Measurements from ENCODE around the gene TRAK2. TPM values are rescaled to one million over a fixed set of nuclear protein-coding genes. Genes with fewer than 3 reads are reported as not detected.
A peak's percentile ranks its signal among the peaks of the same experiment; 100 is the strongest.

Gene TRAK2
- total and polyA plus RNA-seq, 8 donors, result 8.2 to 46.8 (median 27.2) TPM

GRCh38 chr2:201360256-201360655 lies 91.0 kb downstream of the TRAK2 start:
- no peak overlapping the region for H3K27ac ChIP-seq
- WGBS, 5 donors, result 85 to 95% (median 94%) methylated on average over 4 of the region's 4 CpGs
- no peak for TF ChIP-seq POLR2A (IDR thresholded peaks at IDR 0.05)
- TF ChIP-seq CTCF (IDR thresholded peaks at IDR 0.05), result no peak
- no peak for TF ChIP-seq POLR2AphosphoS5 (IDR thresholded peaks at IDR 0.05)
- no peak for TF ChIP-seq EP300 (IDR thresholded peaks at IDR 0.05)
- no peaks in the 10 kb centered on the region for H3K27me3 ChIP-seq
- H3K4me3 ChIP-seq, result no peak overlapping the region
- peaks cover 0 to 34% (median 24%) of the 10 kb centered on the region in 4 donors for H3K36me3 ChIP-seq
- DNase-seq, result no peak
- intact Hi-C loops (cut with DNase I; ENCODE audit: low total_unique reads), result loop anchor here (10.0 kb wide), 1 partner anchor 125 kb away; no protein-coding TSS in a partner anchor
- no peaks in the 10 kb centered on the region for H3K9me3 ChIP-seq
- H3K4me1 ChIP-seq, result peaks cover 0 to 4% (median 0%) of the 10 kb centered on the region in 4 donors

DNA sequence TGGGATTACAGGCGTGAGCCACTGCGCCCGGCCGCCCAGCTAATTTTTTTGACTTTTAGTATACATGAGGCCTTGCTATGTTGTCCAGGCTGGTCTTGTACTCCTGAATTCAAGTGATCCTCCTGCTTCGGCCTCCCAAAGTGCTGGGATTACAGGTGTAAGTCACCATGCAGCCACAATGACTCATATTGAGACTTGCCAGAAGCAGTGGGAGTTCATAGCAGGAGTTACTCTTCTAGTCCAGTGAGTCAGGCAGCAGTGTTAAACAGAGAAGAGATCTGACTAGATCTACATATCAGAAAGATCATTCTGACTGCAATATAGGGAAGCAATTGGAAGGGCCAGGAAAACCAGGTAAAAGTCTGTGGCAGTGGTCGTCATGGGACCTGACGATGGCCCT lies 92.6 kb downstream of the TRAK2 start:
- Histone ChIP-seq H3K4me3 (no peak overlapping the region), H3K36me3 (peaks cover 0 to 34% (median 24%) of the 10 kb centered on the region in 4 donors), H3K4me1 (peaks cover 0 to 4% (median 0%) of the 10 kb centered on the region in 4 donors), H3K27me3 (no peaks in the 10 kb centered on the region), H3K27ac (no peak overlapping the region), H3K9me3 (no peaks in the 10 kb centered on the region)
- 79 to 95% (median 89%) methylated on average over 6 to 7 of the region's 7 CpGs for WGBS, 5 donors
- intact Hi-C loops (cut with DNase I; ENCODE audit: low total_unique reads), result no loop called here
- DNase-seq, result no peak
- TF ChIP-seq CTCF (IDR thresholded peaks at IDR 0.05) (no peak), POLR2AphosphoS5 (IDR thresholded peaks at IDR 0.05) (no peak), POLR2A (IDR thresholded peaks at IDR 0.05) (no peak), EP300 (IDR thresholded peaks at IDR 0.05) (no peak)

DNA sequence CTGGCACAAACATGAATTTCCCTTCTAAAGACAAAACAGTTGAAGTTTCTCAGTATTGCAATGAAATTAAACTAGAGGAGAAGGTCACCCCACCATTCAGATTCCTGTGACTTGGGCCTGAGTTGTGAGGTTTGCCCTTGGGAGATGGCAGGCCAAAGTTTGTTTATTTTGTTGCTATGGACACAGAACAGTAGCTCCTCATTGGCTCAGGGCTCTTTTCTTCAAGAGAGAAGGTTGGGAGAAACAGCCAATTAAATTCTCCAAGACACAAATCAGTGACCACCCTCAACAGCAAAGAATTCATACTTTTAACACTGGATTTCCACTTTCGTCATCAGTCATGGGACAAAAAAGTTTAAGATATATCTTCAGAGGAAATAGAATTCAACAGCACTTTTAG lies 94.0 kb downstream of the TRAK2 start, which contains the start of gene FLACC1:
FLACC1 (minus strand) TSS at position 125 of the 400 bp plus-strand sequence. CDS start 5,941 bp downstream, outside the sequence.
- Histone ChIP-seq H3K27ac (peak within 1 kb of the TSS in 1 of 5 donors; percentile 4), H3K36me3 (peaks cover 0 to 27% (median 17%) of the 10 kb centered on the region in 4 donors), H3K4me3 (no peak within 1 kb of the TSS), H3K4me1 (peaks cover 0 to 4% (median 2%) of the 10 kb centered on the region in 4 donors), H3K27me3 (no peaks in the 10 kb centered on the region), H3K9me3 (no peaks in the 10 kb centered on the region)
- peak in 1 of 2 donors; percentile 88 for DNase-seq
- intact Hi-C loops (cut with DNase I; ENCODE audit: low total_unique reads), result no loop called here
- no peak for TF ChIP-seq EP300 (IDR thresholded peaks at IDR 0.05)
- no peak for TF ChIP-seq POLR2AphosphoS5 (IDR thresholded peaks at IDR 0.05)
- TF ChIP-seq CTCF (IDR thresholded peaks at IDR 0.05), result no peak
- TF ChIP-seq POLR2A (IDR thresholded peaks at IDR 0.05), result no peak
- 56 to 83% (median 72%) methylated on average over 1 of the region's 1 CpG for WGBS, 5 donors

DNA sequence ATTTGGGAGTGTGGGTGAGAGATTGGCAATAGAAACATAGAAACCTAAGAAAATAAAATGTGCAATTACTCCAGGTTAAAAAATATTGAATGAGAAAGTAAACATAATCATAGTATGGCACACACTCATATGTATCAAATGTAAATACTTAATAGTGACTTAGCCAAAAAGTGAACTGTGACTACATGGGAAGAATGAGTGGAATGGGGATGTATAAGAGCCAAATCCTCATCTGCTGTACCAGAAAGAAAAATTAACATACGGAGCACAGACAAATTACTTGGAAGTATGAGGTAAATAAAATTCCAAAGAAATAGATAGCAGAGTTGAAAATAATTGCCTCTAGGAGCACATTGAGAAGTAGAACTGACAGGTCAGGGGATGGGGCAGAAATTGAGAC lies 98.1 kb downstream of the TRAK2 start:
- no peaks in the 10 kb centered on the region for H3K9me3 ChIP-seq
- WGBS, 5 donors, result 43 to 64% (median 57%) methylated on average over 1 of the region's 1 CpG
- TF ChIP-seq EP300 (IDR thresholded peaks at IDR 0.05), result no peak
- no peak for TF ChIP-seq POLR2AphosphoS5 (IDR thresholded peaks at IDR 0.05)
- no peak for TF ChIP-seq POLR2A (IDR thresholded peaks at IDR 0.05)
- TF ChIP-seq CTCF (IDR thresholded peaks at IDR 0.05), result no peak
- intact Hi-C loops (cut with DNase I; ENCODE audit: low total_unique reads), result no loop called here
- H3K4me1 ChIP-seq, result peaks cover 0 to 4% (median 2%) of the 10 kb centered on the region in 4 donors
- H3K36me3 ChIP-seq, result peaks cover 0 to 25% (median 8%) of the 10 kb centered on the region in 4 donors
- no peaks in the 10 kb centered on the region for H3K27me3 ChIP-seq
- H3K27ac ChIP-seq, result no peak overlapping the region
- H3K4me3 ChIP-seq, result no peak overlapping the region
- no peak for DNase-seq

Measured in stomach (tissue), 9 donors.